ENCODE data around the gene ZNF71.
A peak's percentile ranks its signal among the peaks of the same experiment; 100 is the strongest.

Gene ZNF71

GRCh38 chr19:56594783-56595547 is at the start of gene ZNF71:
Gene ZNF71, plus strand, starts transcription at chr19:56595302. Its CDS starts 6,257 bp downstream, at chr19:56601559.
- DNase-seq (ENCODE audit: low spot score) = peak; percentile 87

- DNase-seq (ENCODE audit: low spot score) = no peak
Observed at GRCh38 chr19:56547535-56547934, 47.6 kb upstream of the ZNF71 start.

GRCh38 chr19:56554272-56554869 is 40.7 kb upstream of the ZNF71 start:
- no peak for DNase-seq (ENCODE audit: low spot score)

GRCh38 chr19:56562766-56563165 is 32.3 kb upstream of the ZNF71 start:
- no peak for DNase-seq (ENCODE audit: low spot score)

- peak; percentile 21 for DNase-seq (ENCODE audit: low spot score)
Observed at GRCh38 chr19:56566904-56567273, 28.2 kb upstream of the ZNF71 start.

GRCh38 chr19:56567274-56568120 is 27.6 kb upstream of the ZNF71 start, which contains the start of gene ZNF470:
Gene ZNF470, plus strand, starts transcription at chr19:56567468. Its CDS starts 2,844 bp downstream, at chr19:56570312.
- peak; percentile 85 for DNase-seq (ENCODE audit: low spot score)

- no peak for DNase-seq (ENCODE audit: low spot score)
Observed at GRCh38 chr19:56572589-56572988, 22.5 kb upstream of the ZNF71 start.

GRCh38 chr19:56573914-56574313 is 21.2 kb upstream of the ZNF71 start:
- DNase-seq (ENCODE audit: low spot score) = no peak

- DNase-seq (ENCODE audit: low spot score) = no peak
Observed at GRCh38 chr19:56577719-56578602, 17.1 kb upstream of the ZNF71 start.

- DNase-seq (ENCODE audit: low spot score) = no peak
Observed at GRCh38 chr19:56594446-56594782, 688 bp upstream of the ZNF71 start.

GRCh38 chr19:56595548-56595899 is 422 bp downstream of the ZNF71 start:
- DNase-seq (ENCODE audit: low spot score) = peak; percentile 0

- DNase-seq (ENCODE audit: low spot score) = no peak
Observed at GRCh38 chr19:56596676-56597075, 1.6 kb downstream of the ZNF71 start.

GRCh38 chr19:56597696-56598095 is 2.6 kb downstream of the ZNF71 start:
- no peak for DNase-seq (ENCODE audit: low spot score)

GRCh38 chr19:56601375-56601774 is 6.3 kb downstream of the ZNF71 start:
- no peak for DNase-seq (ENCODE audit: low spot score)

- no peak for DNase-seq (ENCODE audit: low spot score)
Observed at GRCh38 chr19:56603829-56604228, 8.7 kb downstream of the ZNF71 start.

- no peak for DNase-seq (ENCODE audit: low spot score)
Observed at GRCh38 chr19:56608274-56608964, 13.3 kb downstream of the ZNF71 start.

- DNase-seq (ENCODE audit: low spot score) = no peak
Observed at GRCh38 chr19:56611288-56611687, 16.2 kb downstream of the ZNF71 start.

- no peak for DNase-seq (ENCODE audit: low spot score)
Observed at GRCh38 chr19:56612737-56613136, 17.6 kb downstream of the ZNF71 start.

GRCh38 chr19:56613639-56614038 is 18.5 kb downstream of the ZNF71 start:
- DNase-seq (ENCODE audit: low spot score) = no peak

GRCh38 chr19:56617531-56617930 is 22.4 kb downstream of the ZNF71 start:
- no peak for DNase-seq (ENCODE audit: low spot score)

- no peak for DNase-seq (ENCODE audit: low spot score)
Observed at GRCh38 chr19:56619121-56619520, 24.0 kb downstream of the ZNF71 start.

Measured in CD4-positive, alpha-beta T cell treated with Interleukin-15 for 4 hours (primary cell).